IMR-90 (cell line): Measurements from ENCODE around the gene C5. TPM values are rescaled to one million over a fixed set of nuclear protein-coding genes. Genes with fewer than 3 reads are reported as not detected.
A peak's percentile ranks its signal among the peaks of the same experiment; 100 is the strongest.

Source experiments
- ATAC-seq: fragments of 200-7000 bp; cut with Tn5 transposase; 2 replicates; pipeline ENCODE4 v1.9.1; 2020; ENCODE audit warnings: low read depth, mild to moderate bottlenecking, moderate library complexity
- BruUV-seq: library from RNA; stranded (reverse); fragments of 400-500 nt; replicated peaks from 2 replicates; lab custom pipeline; 2021; lab: Mats Ljungman, UMichigan
- CTCF ChIA-PET: fragments of 300-600 bp; formaldehyde crosslinking; extraction: SDS; loops from one replicate; lab custom pipeline; 2021; ENCODE audit warnings: antibody characterized with exemption; lab: Yijun Ruan, JAX
- POLR2A ChIA-PET: fragments of 300-600 bp; sonication (Branson Sonifier 250); formaldehyde crosslinking; loops from one replicate; lab custom pipeline; 2022; ENCODE audit warnings: antibody characterized with exemption; ENCODE audit not compliant: unreplicated experiment; lab: Charles Lee
- DNase-seq: peaks from one replicate; pipeline ENCODE4 v3.0.0; 2013
- H2AFZ ChIP-seq: replicated peaks from 2 replicates; pipeline ENCODE3; 2013; ENCODE audit warnings: low read length, mild to moderate bottlenecking; ENCODE audit not compliant: poor library complexity
- H2AK5ac ChIP-seq: 2 replicates; pipeline ENCODE4 v1.6.1; 2013; ENCODE audit warnings: low read depth, low read length, inconsistent platforms
- H2AK9ac ChIP-seq: replicated peaks from 2 replicates; pipeline ENCODE3; 2013; ENCODE audit warnings: mild to moderate bottlenecking, low read depth, low read length, moderate library complexity; ENCODE audit not compliant: poor library complexity
- H2BK120ac ChIP-seq: 2 replicates; pipeline ENCODE4 v1.6.1; 2013; ENCODE audit warnings: low read depth, low read length, inconsistent platforms
- H2BK15ac ChIP-seq: 3 replicates; pipeline ENCODE4 v1.6.1; 2013; ENCODE audit warnings: low read depth, low read length, inconsistent platforms
- H2BK20ac ChIP-seq: 2 replicates; pipeline ENCODE4 v1.6.1; 2013; ENCODE audit warnings: low read depth, mild to moderate bottlenecking, inconsistent platforms, low read length, moderate library complexity
- H2BK5ac ChIP-seq: 2 replicates; pipeline ENCODE4 v1.6.1; 2013; ENCODE audit warnings: mild to moderate bottlenecking, low read depth, low read length, inconsistent platforms; ENCODE audit not compliant: poor library complexity, severe bottlenecking
- H3K14ac ChIP-seq: replicated peaks from 2 replicates; pipeline ENCODE4 v1.6.1; 2013; ENCODE audit warnings: low read depth, low read length, inconsistent platforms
- H3K18ac ChIP-seq: 2 replicates; pipeline ENCODE4 v1.6.1; 2013; ENCODE audit warnings: low read depth, low read length, control low read depth
- H3K23ac ChIP-seq: 2 replicates; pipeline ENCODE4 v1.6.1; 2013; ENCODE audit warnings: low read depth, low read length, inconsistent platforms
- H3K27ac ChIP-seq: 2 replicates; pipeline ENCODE4 v1.5.1; 2013; ENCODE audit warnings: mild to moderate bottlenecking, control low read depth, low read length; ENCODE audit not compliant: insufficient read depth
- H3K27me3 ChIP-seq: 2 replicates; pipeline ENCODE4 v1.6.1; 2013; ENCODE audit warnings: low read length; ENCODE audit not compliant: control insufficient read depth, insufficient read depth
- H3K36me3 ChIP-seq: 2 replicates; pipeline ENCODE4 v1.6.1; 2013; ENCODE audit warnings: low read length, mixed read lengths; ENCODE audit not compliant: control insufficient read depth, insufficient read depth
- H3K4ac ChIP-seq: 2 replicates; pipeline ENCODE4 v1.6.1; 2013; ENCODE audit warnings: low read depth, low read length, inconsistent platforms
- H3K4me1 ChIP-seq: 2 replicates; pipeline ENCODE4 v1.6.1; 2013; ENCODE audit warnings: low read length, mixed read lengths; ENCODE audit not compliant: control insufficient read depth, insufficient read depth
- H3K4me2 ChIP-seq: 2 replicates; pipeline ENCODE4 v1.6.1; 2013; ENCODE audit warnings: low read depth, mild to moderate bottlenecking, control low read depth, low read length, moderate library complexity
- H3K4me3 ChIP-seq: 2 replicates; pipeline ENCODE4 v1.5.1; 2013; ENCODE audit warnings: low read depth, mild to moderate bottlenecking, control low read depth, low read length, moderate library complexity; ENCODE audit not compliant: insufficient read depth
- H3K56ac ChIP-seq: 2 replicates; pipeline ENCODE4 v1.6.1; 2013; ENCODE audit warnings: low read length, inconsistent platforms; ENCODE audit not compliant: insufficient read depth; ENCODE audit errors: extremely low read depth
- H3K79me1 ChIP-seq, 2 experiments: 2 replicates each; pipeline ENCODE4 v1.6.1; 2013; ENCODE audit warnings: low read length in 2 of 2, inconsistent platforms in 1 of 2, low read depth in 1 of 2
- H3K9ac ChIP-seq: 2 replicates; pipeline ENCODE4 v1.6.1; 2013; ENCODE audit warnings: low read depth, low read length, control low read depth
- H3K9me1 ChIP-seq: 2 replicates; pipeline ENCODE4 v1.6.1; 2013; ENCODE audit warnings: low read length, inconsistent platforms; ENCODE audit not compliant: insufficient read depth
- H3K9me3 ChIP-seq: 2 replicates; pipeline ENCODE4 v1.6.1; 2013; ENCODE audit warnings: low read length; ENCODE audit not compliant: control insufficient read depth, insufficient read depth
- H4K20me1 ChIP-seq: 2 replicates; pipeline ENCODE4 v1.6.1; 2013; ENCODE audit warnings: low read length, inconsistent platforms; ENCODE audit not compliant: insufficient read depth
- H4K5ac ChIP-seq: 2 replicates; pipeline ENCODE4 v1.6.1; 2013; ENCODE audit warnings: mild to moderate bottlenecking, low read depth, low read length, control low read depth
- H4K8ac ChIP-seq, 2 experiments: 2 replicates each; pipeline ENCODE4 v1.6.1; 2013; ENCODE audit warnings: low read depth in 2 of 2, low read length in 2 of 2, control low read depth in 1 of 2, inconsistent platforms in 1 of 2
- H4K91ac ChIP-seq: 2 replicates; pipeline ENCODE4 v1.6.1; 2013; ENCODE audit warnings: low read depth, low read length, inconsistent platforms; ENCODE audit not compliant: insufficient read depth
- BHLHE40 ChIP-seq: fragments of 150-350 bp; IDR thresholded peaks from 2 replicates; pipeline ENCODE4 v1.6.1; 2016; ENCODE audit warnings: mild to moderate bottlenecking, low read depth, low read length
- CEBPB ChIP-seq: IDR thresholded peaks from 2 replicates; pipeline ENCODE4 v1.6.1; 2012; ENCODE audit warnings: low read depth, low read length, improper control_type of control experiment
- CHD1 ChIP-seq: IDR thresholded peaks from 2 replicates; pipeline ENCODE4 v1.6.1; 2012; ENCODE audit warnings: low read depth, low read length, improper control_type of control experiment
- FOS ChIP-seq: fragments of 150-350 bp; IDR thresholded peaks from 2 replicates; pipeline ENCODE4 v1.6.1; 2016; ENCODE audit warnings: low read depth, low read length
- NFE2L2 ChIP-seq: fragments of 150-350 bp; IDR thresholded peaks from 2 replicates; pipeline ENCODE4 v1.6.1; 2016; ENCODE audit warnings: low read depth, mild to moderate bottlenecking, low read length
- POLR2A ChIP-seq: IDR thresholded peaks from 2 replicates; pipeline ENCODE4 v1.6.1; 2012; ENCODE audit warnings: mild to moderate bottlenecking, low read depth, low read length
- RCOR1 ChIP-seq: IDR thresholded peaks from 2 replicates; pipeline ENCODE4 v1.6.1; 2012; ENCODE audit warnings: mild to moderate bottlenecking, low read length, improper control_type of control experiment; ENCODE audit not compliant: insufficient replicate concordance
- RFX5 ChIP-seq: IDR thresholded peaks from 2 replicates; pipeline ENCODE4 v1.8.0; 2012; ENCODE audit warnings: low read depth, mild to moderate bottlenecking, low read length, moderate library complexity
- SMC3 ChIP-seq: fragments of 150-350 bp; IDR thresholded peaks from 2 replicates; pipeline ENCODE4 v1.6.1; 2016; ENCODE audit warnings: low read depth, mild to moderate bottlenecking, antibody characterized with exemption, low read length, moderate library complexity
- WGBS, 2 experiments: methylation state at CpG; one replicate each; pipeline versions ENCODE4 v1.1.5 to v1.1.7; 2013; ENCODE audit warnings: missing lambda C conversion rate in 2 of 2; ENCODE audit not compliant: insufficient read length in 1 of 2; ENCODE audit errors: extremely low coverage in 2 of 2; 5-methylcytosine and 5-hydroxymethylcytosine counted together
- dilution Hi-C: fragments of 300-500 bp; cut with HindIII; formaldehyde crosslinking; loops from one replicate; pipeline ENCODE4 v1.14.3; 2018; ENCODE audit warnings: low sequenced_read_pairs; ENCODE audit not compliant: unreplicated experiment
- in situ Hi-C: fragments of 300-500 bp; cut with MboI; formaldehyde crosslinking; loops from 3 replicates; pipeline ENCODE4 v1.14.3; 2019; ENCODE audit warnings: low sequenced_read_pairs, inconsistent platforms, mixed read lengths
- intact Hi-C: fragments of 100-400 bp; cut with micrococcal nuclease; formaldehyde crosslinking; loops from 2 replicates; pipeline ENCODE4 v1.10.0; 2022
- polyA plus RNA-seq, 3 experiments: library from polyadenylated mRNA; depleted of rRNA; stranded (reverse); fragments of >200 nt; gene quantifications; 2 replicates each; pipeline ENCODE4 v1.2.3, GENCODE V29; 2012; ENCODE audit warnings: low replicate concordance in 1 of 3
- total RNA-seq: library from RNA; depleted of rRNA; stranded (reverse); fragments of >200 nt; gene quantifications from 2 replicates; pipeline ENCODE4 v1.2.3, GENCODE V29; 2012
- TF ChIP-seq, protein P1 (sequence below): fragments of 150-350 bp; IDR thresholded peaks from 2 replicates; pipeline ENCODE4 v1.6.1; 2016; ENCODE audit warnings: low read depth, mild to moderate bottlenecking, low read length, moderate library complexity, borderline replicate concordance
- TF ChIP-seq, protein P2 (sequence below): conservative IDR thresholded peaks from 2 replicates; pipeline ENCODE4 v1.5.1; 2012; ENCODE audit warnings: mild to moderate bottlenecking, low read depth, low read length, improper control_type of control experiment
- TF ChIP-seq, protein P3 (sequence below): fragments of 150-350 bp; IDR thresholded peaks from 2 replicates; pipeline ENCODE4 v1.6.1; 2017; ENCODE audit warnings: mild to moderate bottlenecking, antibody characterized with exemption, low read length, low read depth

Gene C5
- total and polyA plus RNA-seq, 2 of the 4 experiments (the other 2 are of a cell fraction) = 1.5 to 2.3 TPM

DNA sequence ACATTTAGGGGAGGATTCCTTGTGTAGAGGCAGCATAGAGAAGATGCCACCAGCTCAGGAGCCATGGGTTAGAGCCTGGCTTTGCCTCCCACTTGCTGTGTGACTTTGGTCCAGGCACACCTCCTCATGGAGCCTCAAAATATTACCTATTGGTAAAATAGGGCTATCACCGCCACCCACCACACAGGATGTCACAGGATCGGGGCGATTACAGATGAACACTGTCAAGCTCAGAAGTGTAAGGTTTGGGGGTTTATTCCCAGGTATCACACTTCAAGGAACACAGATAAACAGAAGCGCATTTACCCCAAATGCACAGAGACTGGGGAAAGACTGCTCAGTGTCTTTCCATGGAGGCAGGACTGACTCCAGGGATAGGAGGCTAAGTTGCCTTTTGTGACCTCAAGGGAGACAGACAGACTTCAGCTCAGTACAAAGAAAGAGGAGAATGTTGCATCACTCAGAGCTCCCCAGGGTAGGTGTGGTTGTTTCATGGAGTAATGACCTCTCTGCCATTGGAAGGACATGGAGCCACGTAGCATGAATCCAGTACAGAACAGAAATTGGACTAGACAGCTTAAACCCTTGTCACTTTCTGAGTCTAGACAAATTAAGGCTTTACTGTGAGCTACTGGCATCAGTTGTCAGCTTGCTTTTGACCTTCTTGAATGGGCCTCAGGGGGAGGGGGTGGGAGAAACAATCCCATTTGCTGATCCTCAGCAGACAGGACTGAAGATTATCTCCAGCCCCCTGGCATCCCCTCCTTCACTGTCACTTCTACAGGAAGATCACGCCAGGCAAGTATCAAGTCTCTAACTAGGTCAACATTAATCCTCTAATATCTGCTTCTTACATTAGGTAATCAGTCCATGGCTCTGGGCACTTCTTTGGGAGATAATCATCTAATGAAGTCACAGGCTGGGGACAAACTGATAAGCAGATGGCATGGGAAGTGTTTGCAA lies 130.0 kb downstream of the C5 start:
- H3K14ac ChIP-seq = 0 out of 2 replicates have a peak overlapping the region, but pooled peaks have one; percentile 5
- WGBS, 2 experiments = no CpG with 5 or more reads among the region's 6 CpGs
- no peak overlapping the region for H2BK5ac ChIP-seq
- BruUV-seq = no TSS peak
- peaks cover 0 to 23% of the 10 kb centered on the region in 2 experiments; a peak in 1 of 4 replicates for H3K79me1 ChIP-seq
- POLR2A ChIA-PET = no interaction called here
- H2BK120ac ChIP-seq = no peak overlapping the region
- no peak overlapping the region for H3K18ac ChIP-seq
- intact Hi-C loops (no loop called here), dilution Hi-C loops (no loop called here), in situ Hi-C loops (no loop called here)
- H2AK5ac ChIP-seq = 0 out of 2 replicates have a peak overlapping the region, but pooled peaks have one; percentile 21
- H3K36me3 ChIP-seq = no peaks in the 10 kb centered on the region
- H3K9ac ChIP-seq = no peak overlapping the region
- no peak overlapping the region for H3K56ac ChIP-seq
- H4K20me1 ChIP-seq = no peaks in the 10 kb centered on the region
- 0 out of 2 replicates have a peak overlapping the region, but pooled peaks have one; percentile 8 for H3K4ac ChIP-seq
- no peak overlapping the region for H2BK20ac ChIP-seq
- H3K23ac ChIP-seq = no peak overlapping the region
- H2AK9ac ChIP-seq = no peak overlapping the region
- no peak overlapping the region for H2BK15ac ChIP-seq
- H3K27ac ChIP-seq = no peak overlapping the region
- H4K91ac ChIP-seq = 0 out of 2 replicates have a peak overlapping the region, but pooled peaks have one; percentile 10
- no peak overlapping the region for H2AFZ ChIP-seq
- 0 out of 2 replicates have a peak, but pooled peaks cover 2% of the 10 kb centered on the region for H3K9me3 ChIP-seq
- H3K4me3 ChIP-seq = no peak overlapping the region
- TF ChIP-seq CHD1 (no peak), RFX5 (no peak), POLR2A (no peak), SMC3 (no peak), FOS (no peak), NFE2L2 (no peak), RCOR1 (no peak), CEBPB (no peak), BHLHE40 (no peak)
- TF ChIP-seq, protein P1, sequence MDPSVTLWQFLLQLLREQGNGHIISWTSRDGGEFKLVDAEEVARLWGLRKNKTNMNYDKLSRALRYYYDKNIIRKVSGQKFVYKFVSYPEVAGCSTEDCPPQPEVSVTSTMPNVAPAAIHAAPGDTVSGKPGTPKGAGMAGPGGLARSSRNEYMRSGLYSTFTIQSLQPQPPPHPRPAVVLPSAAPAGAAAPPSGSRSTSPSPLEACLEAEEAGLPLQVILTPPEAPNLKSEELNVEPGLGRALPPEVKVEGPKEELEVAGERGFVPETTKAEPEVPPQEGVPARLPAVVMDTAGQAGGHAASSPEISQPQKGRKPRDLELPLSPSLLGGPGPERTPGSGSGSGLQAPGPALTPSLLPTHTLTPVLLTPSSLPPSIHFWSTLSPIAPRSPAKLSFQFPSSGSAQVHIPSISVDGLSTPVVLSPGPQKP = no peak
- TF ChIP-seq, protein P2, sequence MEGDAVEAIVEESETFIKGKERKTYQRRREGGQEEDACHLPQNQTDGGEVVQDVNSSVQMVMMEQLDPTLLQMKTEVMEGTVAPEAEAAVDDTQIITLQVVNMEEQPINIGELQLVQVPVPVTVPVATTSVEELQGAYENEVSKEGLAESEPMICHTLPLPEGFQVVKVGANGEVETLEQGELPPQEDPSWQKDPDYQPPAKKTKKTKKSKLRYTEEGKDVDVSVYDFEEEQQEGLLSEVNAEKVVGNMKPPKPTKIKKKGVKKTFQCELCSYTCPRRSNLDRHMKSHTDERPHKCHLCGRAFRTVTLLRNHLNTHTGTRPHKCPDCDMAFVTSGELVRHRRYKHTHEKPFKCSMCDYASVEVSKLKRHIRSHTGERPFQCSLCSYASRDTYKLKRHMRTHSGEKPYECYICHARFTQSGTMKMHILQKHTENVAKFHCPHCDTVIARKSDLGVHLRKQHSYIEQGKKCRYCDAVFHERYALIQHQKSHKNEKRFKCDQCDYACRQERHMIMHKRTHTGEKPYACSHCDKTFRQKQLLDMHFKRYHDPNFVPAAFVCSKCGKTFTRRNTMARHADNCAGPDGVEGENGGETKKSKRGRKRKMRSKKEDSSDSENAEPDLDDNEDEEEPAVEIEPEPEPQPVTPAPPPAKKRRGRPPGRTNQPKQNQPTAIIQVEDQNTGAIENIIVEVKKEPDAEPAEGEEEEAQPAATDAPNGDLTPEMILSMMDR = no peak
- TF ChIP-seq, protein P3, sequence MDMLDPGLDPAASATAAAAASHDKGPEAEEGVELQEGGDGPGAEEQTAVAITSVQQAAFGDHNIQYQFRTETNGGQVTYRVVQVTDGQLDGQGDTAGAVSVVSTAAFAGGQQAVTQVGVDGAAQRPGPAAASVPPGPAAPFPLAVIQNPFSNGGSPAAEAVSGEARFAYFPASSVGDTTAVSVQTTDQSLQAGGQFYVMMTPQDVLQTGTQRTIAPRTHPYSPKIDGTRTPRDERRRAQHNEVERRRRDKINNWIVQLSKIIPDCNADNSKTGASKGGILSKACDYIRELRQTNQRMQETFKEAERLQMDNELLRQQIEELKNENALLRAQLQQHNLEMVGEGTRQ = no peak
- H4K5ac ChIP-seq = no peak overlapping the region
- CTCF ChIA-PET = interaction anchor here (0.6 kb wide), 1 partner anchor 321 kb away, joined by 3 read pairs; no protein-coding TSS in a partner anchor
- no peak overlapping the region for H3K4me2 ChIP-seq
- no peak overlapping the region; a peak in 1 of 4 replicates for H4K8ac ChIP-seq
- ATAC-seq = no peak
- H3K9me1 ChIP-seq = peaks cover 14% of the 10 kb centered on the region
- no peaks in the 10 kb centered on the region for H3K27me3 ChIP-seq
- DNase-seq = no peak
- H3K4me1 ChIP-seq = peaks cover 20% of the 10 kb centered on the region
